Tibial artery (tissue), 4 donors: ENCODE measurements around the gene EFHD1.
"Not testable (repeated sequence)": the region's sequence is repeated elsewhere in the genome, so short reads cannot be mapped to it uniquely, and the experiment has no call there.

Experiments used
- DNase-seq, 2 donors: peaks; one replicate each; pipeline ENCODE4 v3.0.0-alpha.2; 2019
- H3K27ac ChIP-seq, 2 donors: fragments of 200-600 bp; sonication (generic) in 1 of 2; 1 replicate in 1 of 2; 2 replicates in 1 of 2; pipeline ENCODE4 v1.5.1; 2018 to 2019; ENCODE audit warnings: mild to moderate bottlenecking in 1 of 2
- H3K27me3 ChIP-seq, 2 donors: fragments of 200-600 bp; sonication (generic) in 1 of 2; one replicate each; pipeline versions ENCODE4 v1.5.1 to v1.6.0; 2016 to 2019
- H3K36me3 ChIP-seq, 3 donors: fragments of 200-600 bp; sonication (generic) in 2 of 3; one replicate each; pipeline ENCODE4 v1.5.1; 2016 to 2019; ENCODE audit warnings: mild to moderate bottlenecking in 2 of 3
- H3K4me1 ChIP-seq, 4 donors: fragments of 200-600 bp; sonication (generic) in 2 of 4; 1 replicate in 3 of 4; 2 replicates in 1 of 4; pipeline ENCODE4 v1.5.1; 2016 to 2019
- H3K4me3 ChIP-seq, 2 donors: fragments of 200-600 bp; sonication (generic) in 1 of 2; 1 replicate in 1 of 2; 2 replicates in 1 of 2; pipeline ENCODE4 v1.5.1; 2018 to 2019; ENCODE audit warnings: mild to moderate bottlenecking in 2 of 2
- H3K9me3 ChIP-seq, 3 donors: fragments of 200-600 bp; sonication (generic) in 1 of 3; one replicate each; pipeline ENCODE4 v1.5.1; 2016 to 2019
- CTCF ChIP-seq, 2 experiments: fragments of 200-600 bp in 1 of 2; fragments of 450-650 bp in 1 of 2; IDR thresholded peaks; one replicate each; pipeline ENCODE4 v1.5.1; 2017 to 2019; ENCODE audit warnings: antibody characterized with exemption in 2 of 2, mild to moderate bottlenecking in 1 of 2, moderate library complexity in 1 of 2
- intact Hi-C: fragments of 100-400 bp; cut with DNase I; formaldehyde crosslinking; loops from one replicate; pipeline ENCODE4 v1.15.0; 2023; ENCODE audit warnings: low total_unique reads

EFHD1 gene

GRCh38 chr2:232688201-232688600, 54.8 kb downstream of the EFHD1 start:
- intact Hi-C loops, result no loop called here
- DNase-seq, result peak in 1 of 2 donors; percentile 43

GRCh38 chr2:232689152-232689910, 55.9 kb downstream of the EFHD1 start:
- H3K27ac ChIP-seq, result no peak overlapping the region
- no peaks in the 10 kb centered on the region for H3K27me3 ChIP-seq
- DNase-seq, result peak in 1 of 2 donors; percentile 54
- no peak for TF ChIP-seq CTCF (IDR thresholded peaks at IDR 0.05)
- intact Hi-C loops, result no loop called here
- peaks cover 0 to 3% (median 0%) of the 10 kb centered on the region in 4 donors for H3K4me1 ChIP-seq
- H3K4me3 ChIP-seq, result no peak overlapping the region
- no peaks in the 10 kb centered on the region for H3K36me3 ChIP-seq
- H3K9me3 ChIP-seq, result no peaks in the 10 kb centered on the region

More at GRCh38 chr2:232688201-232688600, 54.8 kb downstream of the EFHD1 start:
- Histone ChIP-seq H3K9me3 (no peaks in the 10 kb centered on the region), H3K4me3 (no peak overlapping the region), H3K36me3 (peaks cover 3 to 8% (median 4%) of the 10 kb centered on the region in 3 donors), H3K27ac (no peak overlapping the region), H3K27me3 (no peaks in the 10 kb centered on the region), H3K4me1 (peaks cover 0 to 3% (median 0%) of the 10 kb centered on the region in 4 donors)
- TF ChIP-seq CTCF (IDR thresholded peaks at IDR 0.05), result no peak

GRCh38 chr2:232691117-232691516, 57.7 kb downstream of the EFHD1 start:
- not testable (repeated sequence) for H3K4me1 ChIP-seq, H3K9me3 ChIP-seq, H3K36me3 ChIP-seq, H3K4me3 ChIP-seq, H3K27ac ChIP-seq, H3K27me3 ChIP-seq
- intact Hi-C loops, result loop anchor here (10.0 kb wide), 1 partner anchor 76 kb away; no protein-coding TSS in a partner anchor
- DNase-seq, result peak in 1 of 2 donors; percentile 48

GRCh38 chr2:232693344-232693743, 59.9 kb downstream of the EFHD1 start:
- intact Hi-C loops, result loop anchor here (10.0 kb wide), 1 partner anchor 79 kb away; no protein-coding TSS in a partner anchor
- Histone ChIP-seq H3K4me1 (peaks cover 0 to 12% (median 6%) of the 10 kb centered on the region in 4 donors), H3K27ac (no peak overlapping the region), H3K4me3 (no peak overlapping the region), H3K27me3 (no peaks in the 10 kb centered on the region), H3K36me3 (no peaks in the 10 kb centered on the region), H3K9me3 (no peaks in the 10 kb centered on the region)
- no peak for TF ChIP-seq CTCF (IDR thresholded peaks at IDR 0.05)
- no peak for DNase-seq

- H3K4me1 ChIP-seq, result peaks cover 0 to 43% (median 27%) of the 10 kb centered on the region in 4 donors
- intact Hi-C loops, result loop anchor here (10.0 kb wide), 1 partner anchor 82 kb away; no protein-coding TSS in a partner anchor
- no peak for TF ChIP-seq CTCF (IDR thresholded peaks at IDR 0.05)
- no peaks in the 10 kb centered on the region for H3K36me3 ChIP-seq
- DNase-seq, result no peak
- H3K27me3 ChIP-seq, result no peaks in the 10 kb centered on the region
- H3K27ac ChIP-seq, result peak overlapping the region; percentile 95 to 97
- peak overlapping the region; percentile 96 to 99 for H3K4me3 ChIP-seq
- no peaks in the 10 kb centered on the region for H3K9me3 ChIP-seq
Measured at GRCh38 chr2:232696609-232697058, 63.2 kb downstream of the EFHD1 start.
